ENCODE data around the gene NAALAD2. TPM values are rescaled to one million over a fixed set of nuclear protein-coding genes. Genes with fewer than 3 reads are reported as not detected.
"Not testable (repeated sequence)": the region's sequence is repeated elsewhere in the genome, so short reads cannot be mapped to it uniquely, and the experiment has no call there.

NAALAD2 gene
- polyA plus RNA-seq, 2 donors: 0.15 to 0.59 TPM

- 23 to 25% methylated on average over 11 of the region's 11 CpGs for WGBS, 2 donors
- H3K27me3 ChIP-seq (ENCODE audit: control insufficient read depth in 1 of 2, insufficient read depth in 2 of 2, low read length in 2 of 2): no peaks in the 10 kb centered on the region
- H3K4me3 ChIP-seq (ENCODE audit: low read depth in 1 of 2, low read length in 2 of 2): peak overlapping the region; percentile 30 to 39
- H3K27ac ChIP-seq (ENCODE audit: low read depth in 2 of 2, low read length in 1 of 2): no peak overlapping the region
- no peaks in the 10 kb centered on the region for H3K36me3 ChIP-seq (ENCODE audit: control insufficient read depth in 2 of 2, insufficient read depth in 2 of 2, low read length in 1 of 2)
- H3K9me3 ChIP-seq (ENCODE audit: control insufficient read depth in 2 of 2, insufficient read depth in 1 of 2, low read depth in 1 of 2, low read length in 1 of 2): no peaks in the 10 kb centered on the region
- H3K4me1 ChIP-seq (ENCODE audit: control insufficient read depth in 2 of 2, insufficient read depth in 2 of 2, low read length in 1 of 2): peaks cover 0 to 4% of the 10 kb centered on the region in 2 donors
Observed at GRCh38 chr11:90133560-90134477, 644 bp upstream of the NAALAD2 start.

- H3K36me3 ChIP-seq (ENCODE audit: control insufficient read depth in 2 of 2, insufficient read depth in 2 of 2, low read length in 1 of 2): no peaks in the 10 kb centered on the region
- H3K9me3 ChIP-seq (ENCODE audit: control insufficient read depth in 2 of 2, insufficient read depth in 1 of 2, low read depth in 1 of 2, low read length in 1 of 2): no peaks in the 10 kb centered on the region
- H3K27ac ChIP-seq (ENCODE audit: low read depth in 2 of 2, low read length in 1 of 2): no peak overlapping the region
- H3K4me1 ChIP-seq (ENCODE audit: control insufficient read depth in 2 of 2, insufficient read depth in 2 of 2, low read length in 1 of 2): peaks cover 0 to 4% of the 10 kb centered on the region in 2 donors
- no peaks in the 10 kb centered on the region for H3K27me3 ChIP-seq (ENCODE audit: control insufficient read depth in 1 of 2, insufficient read depth in 2 of 2, low read length in 2 of 2)
- peak overlapping the region in 1 of 2 donors; percentile 30 for H3K4me3 ChIP-seq (ENCODE audit: low read depth in 1 of 2, low read length in 2 of 2)
- WGBS, 2 donors: 3 to 4% methylated on average over 5 of the region's 5 CpGs
Observed at GRCh38 chr11:90135016-90135415, 553 bp downstream of the NAALAD2 start.

DNA sequence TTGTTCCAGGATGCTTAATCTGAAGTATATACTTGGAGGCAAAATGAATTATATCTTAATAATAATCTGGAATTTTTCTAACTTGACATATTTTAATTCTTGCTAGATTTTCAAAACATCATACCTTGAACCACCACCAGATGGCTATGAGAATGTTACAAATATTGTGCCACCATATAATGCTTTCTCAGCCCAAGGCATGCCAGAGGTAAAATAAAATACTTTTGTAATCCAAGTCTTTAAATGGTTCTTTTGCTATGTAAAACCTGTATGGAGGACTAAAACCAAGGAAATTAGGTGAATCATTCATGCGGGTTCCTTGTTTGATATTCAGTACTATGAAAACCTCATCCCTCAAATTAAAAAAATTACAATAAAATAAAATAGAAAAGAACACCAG, 14.4 kb downstream of the NAALAD2 start:
- no peak overlapping the region for H3K27ac ChIP-seq (ENCODE audit: low read depth in 2 of 2, low read length in 1 of 2)
- no peaks in the 10 kb centered on the region for H3K9me3 ChIP-seq (ENCODE audit: control insufficient read depth in 2 of 2, insufficient read depth in 1 of 2, low read depth in 1 of 2, low read length in 1 of 2)
- H3K4me3 ChIP-seq (ENCODE audit: low read depth in 1 of 2, low read length in 2 of 2): no peak overlapping the region
- H3K36me3 ChIP-seq (ENCODE audit: control insufficient read depth in 2 of 2, insufficient read depth in 2 of 2, low read length in 1 of 2): no peaks in the 10 kb centered on the region
- no peaks in the 10 kb centered on the region for H3K4me1 ChIP-seq (ENCODE audit: control insufficient read depth in 2 of 2, insufficient read depth in 2 of 2, low read length in 1 of 2)
- WGBS, 2 donors: 95 to 98% methylated on average over 1 of the region's 1 CpG
- H3K27me3 ChIP-seq (ENCODE audit: control insufficient read depth in 1 of 2, insufficient read depth in 2 of 2, low read length in 2 of 2): no peaks in the 10 kb centered on the region

GRCh38 chr11:90166982-90167573, 32.6 kb downstream of the NAALAD2 start:
- H3K27ac ChIP-seq (ENCODE audit: low read depth in 2 of 2, low read length in 1 of 2); H3K4me1 ChIP-seq (ENCODE audit: control insufficient read depth in 2 of 2, insufficient read depth in 2 of 2, low read length in 1 of 2); H3K27me3 ChIP-seq (ENCODE audit: control insufficient read depth in 1 of 2, insufficient read depth in 2 of 2, low read length in 2 of 2); H3K9me3 ChIP-seq (ENCODE audit: control insufficient read depth in 2 of 2, insufficient read depth in 1 of 2, low read depth in 1 of 2, low read length in 1 of 2); H3K4me3 ChIP-seq (ENCODE audit: low read depth in 1 of 2, low read length in 2 of 2); H3K36me3 ChIP-seq (ENCODE audit: control insufficient read depth in 2 of 2, insufficient read depth in 2 of 2, low read length in 1 of 2): not testable (repeated sequence)
- WGBS, 2 donors: 94 to 95% methylated on average over 36 to 49 of the region's 49 CpGs

- H3K36me3 ChIP-seq (ENCODE audit: control insufficient read depth in 2 of 2, insufficient read depth in 2 of 2, low read length in 1 of 2); H3K9me3 ChIP-seq (ENCODE audit: control insufficient read depth in 2 of 2, insufficient read depth in 1 of 2, low read depth in 1 of 2, low read length in 1 of 2); H3K27ac ChIP-seq (ENCODE audit: low read depth in 2 of 2, low read length in 1 of 2); H3K27me3 ChIP-seq (ENCODE audit: control insufficient read depth in 1 of 2, insufficient read depth in 2 of 2, low read length in 2 of 2); H3K4me1 ChIP-seq (ENCODE audit: control insufficient read depth in 2 of 2, insufficient read depth in 2 of 2, low read length in 1 of 2); H3K4me3 ChIP-seq (ENCODE audit: low read depth in 1 of 2, low read length in 2 of 2): not testable (repeated sequence)
- 78 to 79% methylated on average over 8 of the region's 8 CpGs for WGBS, 2 donors
Observed at GRCh38 chr11:90167704-90168103, 33.2 kb downstream of the NAALAD2 start.

DNA sequence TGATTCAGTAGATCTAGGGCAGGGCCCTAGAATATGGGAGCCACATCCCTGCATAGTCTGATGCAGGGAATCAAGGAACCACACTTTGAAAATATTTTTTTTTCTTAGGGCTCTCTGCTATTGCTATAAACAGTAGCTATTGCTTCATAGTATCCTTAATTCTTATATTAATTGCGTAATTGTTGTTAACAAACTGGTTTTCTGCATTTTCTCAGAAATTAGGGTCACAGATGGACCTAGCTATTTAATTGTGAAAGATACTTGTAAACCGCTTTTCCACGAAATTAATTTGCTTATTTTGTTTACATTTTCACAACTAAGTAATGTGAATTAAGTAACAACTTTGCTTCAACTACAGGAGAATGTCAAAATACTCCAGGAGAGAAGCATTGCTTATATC, 34.1 kb downstream of the NAALAD2 start:
- Histone ChIP-seq H3K4me3 (ENCODE audit: low read depth in 1 of 2, low read length in 2 of 2) (no peak overlapping the region), H3K27ac (ENCODE audit: low read depth in 2 of 2, low read length in 1 of 2) (no peak overlapping the region), H3K9me3 (ENCODE audit: control insufficient read depth in 2 of 2, insufficient read depth in 1 of 2, low read depth in 1 of 2, low read length in 1 of 2) (no peaks in the 10 kb centered on the region), H3K4me1 (ENCODE audit: control insufficient read depth in 2 of 2, insufficient read depth in 2 of 2, low read length in 1 of 2) (no peaks in the 10 kb centered on the region), H3K36me3 (ENCODE audit: control insufficient read depth in 2 of 2, insufficient read depth in 2 of 2, low read length in 1 of 2) (no peaks in the 10 kb centered on the region), H3K27me3 (ENCODE audit: control insufficient read depth in 1 of 2, insufficient read depth in 2 of 2, low read length in 2 of 2) (no peaks in the 10 kb centered on the region)
- WGBS, 2 donors: 84 to 90% methylated on average over 3 of the region's 3 CpGs

DNA sequence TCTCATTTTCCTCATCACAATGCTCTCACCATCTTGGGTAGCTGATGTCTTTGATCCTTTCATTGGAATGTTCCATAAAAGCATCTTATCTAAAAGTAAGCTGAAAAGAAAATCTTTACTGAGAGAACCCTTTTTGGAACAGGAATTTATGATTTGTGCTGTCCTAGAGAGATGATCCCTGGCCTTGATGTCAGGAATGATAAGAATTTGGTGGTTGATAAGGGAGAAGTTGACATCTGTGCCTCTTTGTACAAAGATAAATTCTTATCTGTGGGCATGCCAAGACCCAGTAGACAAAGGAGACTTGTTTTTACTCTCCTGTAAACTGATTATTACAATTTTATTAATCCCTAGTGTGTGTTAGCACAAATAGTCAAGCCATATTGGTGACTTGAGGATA, 36.9 kb downstream of the NAALAD2 start:
- Histone ChIP-seq H3K27me3 (ENCODE audit: control insufficient read depth in 1 of 2, insufficient read depth in 2 of 2, low read length in 2 of 2) (no peaks in the 10 kb centered on the region), H3K36me3 (ENCODE audit: control insufficient read depth in 2 of 2, insufficient read depth in 2 of 2, low read length in 1 of 2) (no peaks in the 10 kb centered on the region), H3K9me3 (ENCODE audit: control insufficient read depth in 2 of 2, insufficient read depth in 1 of 2, low read depth in 1 of 2, low read length in 1 of 2) (no peaks in the 10 kb centered on the region), H3K4me3 (ENCODE audit: low read depth in 1 of 2, low read length in 2 of 2) (no peak overlapping the region), H3K27ac (ENCODE audit: low read depth in 2 of 2, low read length in 1 of 2) (no peak overlapping the region), H3K4me1 (ENCODE audit: control insufficient read depth in 2 of 2, insufficient read depth in 2 of 2, low read length in 1 of 2) (no peaks in the 10 kb centered on the region)

- H3K27me3 ChIP-seq (ENCODE audit: control insufficient read depth in 1 of 2, insufficient read depth in 2 of 2, low read length in 2 of 2): no peaks in the 10 kb centered on the region
- H3K4me3 ChIP-seq (ENCODE audit: low read depth in 1 of 2, low read length in 2 of 2): no peak overlapping the region
- 95 to 97% methylated on average over 1 of the region's 1 CpG for WGBS, 2 donors
- H3K4me1 ChIP-seq (ENCODE audit: control insufficient read depth in 2 of 2, insufficient read depth in 2 of 2, low read length in 1 of 2): no peaks in the 10 kb centered on the region
- H3K9me3 ChIP-seq (ENCODE audit: control insufficient read depth in 2 of 2, insufficient read depth in 1 of 2, low read depth in 1 of 2, low read length in 1 of 2): no peaks in the 10 kb centered on the region
- H3K27ac ChIP-seq (ENCODE audit: low read depth in 2 of 2, low read length in 1 of 2): no peak overlapping the region
- H3K36me3 ChIP-seq (ENCODE audit: control insufficient read depth in 2 of 2, insufficient read depth in 2 of 2, low read length in 1 of 2): no peaks in the 10 kb centered on the region
Observed at GRCh38 chr11:90176069-90176468, 41.6 kb downstream of the NAALAD2 start.

- Histone ChIP-seq H3K36me3 (ENCODE audit: control insufficient read depth in 2 of 2, insufficient read depth in 2 of 2, low read length in 1 of 2) (no peaks in the 10 kb centered on the region), H3K4me3 (ENCODE audit: low read depth in 1 of 2, low read length in 2 of 2) (no peak overlapping the region), H3K4me1 (ENCODE audit: control insufficient read depth in 2 of 2, insufficient read depth in 2 of 2, low read length in 1 of 2) (no peaks in the 10 kb centered on the region), H3K27ac (ENCODE audit: low read depth in 2 of 2, low read length in 1 of 2) (no peak overlapping the region), H3K27me3 (ENCODE audit: control insufficient read depth in 1 of 2, insufficient read depth in 2 of 2, low read length in 2 of 2) (no peaks in the 10 kb centered on the region), H3K9me3 (ENCODE audit: control insufficient read depth in 2 of 2, insufficient read depth in 1 of 2, low read depth in 1 of 2, low read length in 1 of 2) (no peaks in the 10 kb centered on the region)
- WGBS, 2 donors: 67 to 71% methylated on average over 2 of the region's 2 CpGs
Observed at GRCh38 chr11:90178751-90179150, 44.3 kb downstream of the NAALAD2 start.

DNA sequence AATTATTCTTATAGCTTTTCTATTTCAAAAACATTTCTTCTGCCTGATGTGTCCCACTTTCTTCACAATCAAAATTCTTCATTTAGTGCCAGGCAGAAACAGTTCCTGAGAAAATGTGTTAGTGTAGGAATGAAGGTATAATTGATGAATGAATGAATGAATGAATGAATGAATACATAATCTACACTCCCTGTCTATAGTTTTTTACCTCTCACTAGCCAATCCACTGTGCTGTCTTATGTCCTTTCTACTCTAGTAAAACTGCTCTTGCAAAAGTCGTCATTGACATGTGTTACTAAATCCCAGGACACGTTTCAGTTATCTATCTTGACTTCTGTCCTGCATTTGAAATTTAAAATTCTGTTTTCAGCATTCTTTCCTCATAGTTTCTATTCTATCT, 45.5 kb downstream of the NAALAD2 start:
- H3K4me1 ChIP-seq (ENCODE audit: control insufficient read depth in 2 of 2, insufficient read depth in 2 of 2, low read length in 1 of 2): no peaks in the 10 kb centered on the region
- no peaks in the 10 kb centered on the region for H3K27me3 ChIP-seq (ENCODE audit: control insufficient read depth in 1 of 2, insufficient read depth in 2 of 2, low read length in 2 of 2)
- no peak overlapping the region for H3K4me3 ChIP-seq (ENCODE audit: low read depth in 1 of 2, low read length in 2 of 2)
- no peaks in the 10 kb centered on the region for H3K36me3 ChIP-seq (ENCODE audit: control insufficient read depth in 2 of 2, insufficient read depth in 2 of 2, low read length in 1 of 2)
- H3K27ac ChIP-seq (ENCODE audit: low read depth in 2 of 2, low read length in 1 of 2): no peak overlapping the region
- H3K9me3 ChIP-seq (ENCODE audit: control insufficient read depth in 2 of 2, insufficient read depth in 1 of 2, low read depth in 1 of 2, low read length in 1 of 2): no peaks in the 10 kb centered on the region
- WGBS, 2 donors: 40 to 65% methylated on average over 2 of the region's 2 CpGs
